Measurements from ENCODE around the gene CFD.

GRCh38 chr19:835210-835810, 24.2 kb upstream of the CFD start:
- TF ChIP-seq, protein P1, sequence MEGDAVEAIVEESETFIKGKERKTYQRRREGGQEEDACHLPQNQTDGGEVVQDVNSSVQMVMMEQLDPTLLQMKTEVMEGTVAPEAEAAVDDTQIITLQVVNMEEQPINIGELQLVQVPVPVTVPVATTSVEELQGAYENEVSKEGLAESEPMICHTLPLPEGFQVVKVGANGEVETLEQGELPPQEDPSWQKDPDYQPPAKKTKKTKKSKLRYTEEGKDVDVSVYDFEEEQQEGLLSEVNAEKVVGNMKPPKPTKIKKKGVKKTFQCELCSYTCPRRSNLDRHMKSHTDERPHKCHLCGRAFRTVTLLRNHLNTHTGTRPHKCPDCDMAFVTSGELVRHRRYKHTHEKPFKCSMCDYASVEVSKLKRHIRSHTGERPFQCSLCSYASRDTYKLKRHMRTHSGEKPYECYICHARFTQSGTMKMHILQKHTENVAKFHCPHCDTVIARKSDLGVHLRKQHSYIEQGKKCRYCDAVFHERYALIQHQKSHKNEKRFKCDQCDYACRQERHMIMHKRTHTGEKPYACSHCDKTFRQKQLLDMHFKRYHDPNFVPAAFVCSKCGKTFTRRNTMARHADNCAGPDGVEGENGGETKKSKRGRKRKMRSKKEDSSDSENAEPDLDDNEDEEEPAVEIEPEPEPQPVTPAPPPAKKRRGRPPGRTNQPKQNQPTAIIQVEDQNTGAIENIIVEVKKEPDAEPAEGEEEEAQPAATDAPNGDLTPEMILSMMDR (IDR thresholded peaks at IDR 0.05; ENCODE audit: insufficient read depth, low read length, poor library complexity, severe bottlenecking): no peak
- no peak for TF ChIP-seq EZH2phosphoT487 (conservative IDR thresholded peaks at IDR 0.05; ENCODE audit: low read length)
